Liver (tissue), 9 donors: ENCODE measurements around the gene SEC22C. TPM values are rescaled to one million over a fixed set of nuclear protein-coding genes. Genes with fewer than 3 reads are reported as not detected.

ENCODE experiments used
- DNase-seq: peaks from one replicate; pipeline ENCODE4 v3.0.0-alpha.2; 2017; ENCODE audit warnings: low spot score
- H3K27ac ChIP-seq, 2 donors: one replicate each; pipeline ENCODE4 v1.7.0; 2013; ENCODE audit warnings: inconsistent platforms in 2 of 2, low read length in 2 of 2, control low read depth in 1 of 2, low read depth in 1 of 2, mild to moderate bottlenecking in 1 of 2
- H3K27me3 ChIP-seq, 4 donors: one replicate each; pipeline versions ENCODE4 v1.6.1 to v1.7.0; 2013; ENCODE audit warnings: low read length in 3 of 4, inconsistent platforms in 1 of 4, mild to moderate bottlenecking in 1 of 4, moderate library complexity in 1 of 4; ENCODE audit not compliant: control insufficient read depth in 4 of 4, insufficient read depth in 4 of 4
- H3K36me3 ChIP-seq, 4 donors: one replicate each; pipeline versions ENCODE4 v1.6.1 to v1.7.0; 2013; ENCODE audit warnings: low read length in 3 of 4, mild to moderate bottlenecking in 3 of 4, low read depth in 1 of 4, moderate library complexity in 1 of 4; ENCODE audit not compliant: control insufficient read depth in 4 of 4, insufficient read depth in 3 of 4
- H3K4me1 ChIP-seq, 4 donors: one replicate each; pipeline versions ENCODE4 v1.6.1 to v1.7.0; 2013; ENCODE audit warnings: low read length in 3 of 4, mild to moderate bottlenecking in 3 of 4, moderate library complexity in 1 of 4; ENCODE audit not compliant: control insufficient read depth in 4 of 4, insufficient read depth in 4 of 4
- H3K4me3 ChIP-seq, 3 donors: one replicate each; pipeline versions ENCODE4 v1.6.1 to v1.7.0; 2013; ENCODE audit warnings: low read length in 3 of 3, control low read depth in 1 of 3, low read depth in 1 of 3, mild to moderate bottlenecking in 1 of 3
- H3K9ac ChIP-seq, 2 donors: one replicate each; pipeline ENCODE4 v1.7.0; 2013; ENCODE audit warnings: low read length in 2 of 2, mild to moderate bottlenecking in 2 of 2, moderate library complexity in 2 of 2, control low read depth in 1 of 2, low read depth in 1 of 2
- H3K9me3 ChIP-seq, 4 donors: one replicate each; pipeline versions ENCODE4 v1.6.1 to v1.7.0; 2013; ENCODE audit warnings: low read length in 3 of 4; ENCODE audit not compliant: control insufficient read depth in 4 of 4
- ATF3 ChIP-seq: IDR thresholded peaks from 2 replicates; pipeline ENCODE4 v1.6.1; 2016; ENCODE audit warnings: antibody characterized with exemption
- EGR1 ChIP-seq, 2 donors: IDR thresholded peaks; 2 replicates each; pipeline ENCODE4 v1.6.1; 2016 to 2018; ENCODE audit warnings: antibody characterized with exemption in 2 of 2, low read depth in 2 of 2
- FOXA2 ChIP-seq: IDR thresholded peaks from 2 replicates; pipeline ENCODE4 v1.6.1; 2016; ENCODE audit warnings: antibody characterized with exemption
- HNF4A ChIP-seq, 2 donors: conservative IDR thresholded peaks; 2 replicates each; pipeline ENCODE4 v1.6.1; 2016; ENCODE audit warnings: antibody characterized with exemption in 2 of 2, mild to moderate bottlenecking in 2 of 2
- HNF4G ChIP-seq: IDR thresholded peaks from 2 replicates; pipeline ENCODE4 v1.6.1; 2016; ENCODE audit warnings: antibody characterized with exemption
- JUND ChIP-seq, 2 donors: IDR thresholded peaks; 2 replicates each; pipeline ENCODE4 v1.6.1; 2016; ENCODE audit warnings: antibody characterized with exemption in 2 of 2
- NR2F2 ChIP-seq: IDR thresholded peaks from 2 replicates; pipeline ENCODE4 v1.6.1; 2016; ENCODE audit warnings: antibody characterized with exemption
- RAD21 ChIP-seq, 2 donors: IDR thresholded peaks; 2 replicates each; pipeline ENCODE4 v1.6.1; 2016; ENCODE audit warnings: antibody characterized with exemption in 2 of 2, mild to moderate bottlenecking in 2 of 2
- RXRA ChIP-seq, 2 donors: IDR thresholded peaks; 2 replicates each; pipeline ENCODE4 v1.6.1; 2017 to 2018; ENCODE audit warnings: antibody characterized with exemption in 2 of 2, mild to moderate bottlenecking in 1 of 2
- TAF1 ChIP-seq: conservative IDR thresholded peaks from 2 replicates; pipeline ENCODE4 v1.6.1; 2016; ENCODE audit warnings: antibody characterized with exemption, mild to moderate bottlenecking
- WGBS: extraction: QIAGEN DNeasy Blood & Tissue Kit; methylation state at CpG from one replicate; pipeline ENCODE4 v1.1.7; 2013; 5-methylcytosine and 5-hydroxymethylcytosine counted together
- polyA plus RNA-seq, 2 donors: library from polyadenylated mRNA; stranded (reverse) in 1 of 2; unstranded in 1 of 2; fragments of 200-250 nt in 1 of 2; fragments of >200 nt in 1 of 2; fragmentation: Nextera tagmentation in 1 of 2; extraction: Ambion mirVana in 1 of 2; gene quantifications; one replicate each; pipeline versions ENCODE4 v1.2.1 to v1.2.3, GENCODE V29; 2013 to 2015
- total RNA-seq, 2 donors: library from RNA; depleted of rRNA; stranded (reverse); fragments of >200 nt; gene quantifications; one replicate each; pipeline ENCODE4 v1.2.3, GENCODE V29; 2014
- TF ChIP-seq, protein P1 (sequence below): fragments of 150-350 bp; IDR thresholded peaks from 2 replicates; pipeline ENCODE4 v1.5.1; 2017; ENCODE audit warnings: improper control_type of control experiment, low read depth, low read length; ENCODE audit not compliant: missing input control
- TF ChIP-seq, protein P2 (sequence below): IDR thresholded peaks from 2 replicates; pipeline ENCODE4 v1.6.1; 2016; ENCODE audit warnings: antibody characterized with exemption, mild to moderate bottlenecking
- donor health status: healthy.
- donor health status: healthy.
- donor health status: healthy.
- donor health status: healthy.
- donor health status: healthy.

Gene SEC22C
- total and polyA plus RNA-seq, 4 donors: 14.5 to 48.5 (median 17.8) TPM

DNA sequence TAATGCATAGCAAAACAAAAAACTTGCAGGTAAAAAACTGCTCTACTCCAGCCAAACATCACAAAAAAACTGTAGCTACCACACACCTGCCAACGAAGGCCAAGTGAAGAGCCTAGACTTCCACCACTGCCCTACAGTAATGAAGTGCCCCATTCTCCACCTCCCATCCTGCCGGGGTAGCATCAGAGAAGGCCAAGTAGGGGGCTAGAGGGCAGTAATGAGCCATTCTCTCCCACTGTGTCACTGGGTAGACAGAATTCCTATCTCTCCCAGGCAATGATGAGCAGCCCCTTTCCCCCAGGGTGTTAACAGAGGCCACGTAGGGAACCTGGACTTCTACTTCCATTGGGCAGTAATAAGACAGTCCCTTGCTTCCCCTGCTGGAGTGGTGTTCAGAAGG lies 9.5 kb downstream of the SEC22C start:
- no peaks in the 10 kb centered on the region for H3K27me3 ChIP-seq
- peaks cover 0 to 4% (median 2%) of the 10 kb centered on the region in 4 donors for H3K36me3 ChIP-seq
- DNase-seq: peak; percentile 56
- H3K9me3 ChIP-seq: no peaks in the 10 kb centered on the region
- TF ChIP-seq NR2F2 (no peak), RAD21 (IDR thresholded peaks at IDR 0.05) (peak; percentile 70 to 80)
- TF ChIP-seq, protein P1, sequence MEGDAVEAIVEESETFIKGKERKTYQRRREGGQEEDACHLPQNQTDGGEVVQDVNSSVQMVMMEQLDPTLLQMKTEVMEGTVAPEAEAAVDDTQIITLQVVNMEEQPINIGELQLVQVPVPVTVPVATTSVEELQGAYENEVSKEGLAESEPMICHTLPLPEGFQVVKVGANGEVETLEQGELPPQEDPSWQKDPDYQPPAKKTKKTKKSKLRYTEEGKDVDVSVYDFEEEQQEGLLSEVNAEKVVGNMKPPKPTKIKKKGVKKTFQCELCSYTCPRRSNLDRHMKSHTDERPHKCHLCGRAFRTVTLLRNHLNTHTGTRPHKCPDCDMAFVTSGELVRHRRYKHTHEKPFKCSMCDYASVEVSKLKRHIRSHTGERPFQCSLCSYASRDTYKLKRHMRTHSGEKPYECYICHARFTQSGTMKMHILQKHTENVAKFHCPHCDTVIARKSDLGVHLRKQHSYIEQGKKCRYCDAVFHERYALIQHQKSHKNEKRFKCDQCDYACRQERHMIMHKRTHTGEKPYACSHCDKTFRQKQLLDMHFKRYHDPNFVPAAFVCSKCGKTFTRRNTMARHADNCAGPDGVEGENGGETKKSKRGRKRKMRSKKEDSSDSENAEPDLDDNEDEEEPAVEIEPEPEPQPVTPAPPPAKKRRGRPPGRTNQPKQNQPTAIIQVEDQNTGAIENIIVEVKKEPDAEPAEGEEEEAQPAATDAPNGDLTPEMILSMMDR: peak; percentile 39
- H3K4me3 ChIP-seq: no peak overlapping the region
- 66% methylated on average over 3 of the region's 3 CpGs for WGBS
- no peak overlapping the region for H3K9ac ChIP-seq
- no peak overlapping the region for H3K27ac ChIP-seq
- H3K4me1 ChIP-seq: no peaks in the 10 kb centered on the region

GRCh38 chr3:42569593-42570142 lies 12.1 kb downstream of the SEC22C start:
- no peak for DNase-seq
- H3K27ac ChIP-seq: no peak overlapping the region
- 82% methylated on average over 2 of the region's 2 CpGs for WGBS

DNA sequence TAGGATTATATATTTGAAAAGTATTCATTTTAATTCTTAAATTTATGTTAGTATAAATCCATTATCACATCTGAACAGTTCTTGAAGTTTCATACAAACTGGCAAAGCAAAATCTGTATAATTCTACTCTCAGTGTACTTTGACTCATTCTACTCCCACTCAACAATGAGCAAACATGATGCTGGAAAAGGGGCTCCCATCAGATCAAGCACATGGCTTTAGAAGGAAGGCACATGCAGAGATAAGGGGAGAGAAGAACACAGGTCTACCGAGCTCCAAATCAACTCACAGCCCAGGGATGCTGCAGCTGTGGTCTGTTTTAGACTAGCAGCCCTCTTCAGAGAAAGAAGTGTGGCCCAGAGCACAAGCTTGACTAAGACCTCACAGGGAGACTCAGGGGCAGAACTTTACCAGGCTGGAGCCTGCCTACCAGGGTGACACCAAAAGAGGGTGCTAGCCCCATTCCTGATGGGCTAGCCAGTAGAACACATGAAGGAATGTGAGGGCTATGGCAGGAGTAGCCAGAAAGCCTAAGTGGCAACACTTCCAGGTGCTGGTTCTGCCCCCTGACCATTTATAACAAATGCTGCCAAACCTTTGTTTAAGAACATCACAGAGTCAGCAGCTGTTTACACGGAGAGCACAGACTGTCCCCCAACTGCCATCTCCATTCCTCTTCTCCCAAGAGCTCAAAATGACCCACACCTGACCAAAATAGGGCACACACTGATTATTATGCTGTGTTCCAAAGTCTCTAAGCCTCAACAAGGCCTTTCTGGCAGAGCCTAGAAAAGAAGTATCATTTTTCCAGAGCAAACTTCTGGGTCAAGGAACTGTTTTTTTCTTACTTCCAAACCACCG lies 19.5 kb downstream of the SEC22C start:
- 57% methylated on average over 3 of the region's 3 CpGs for WGBS
- Histone ChIP-seq H3K4me3 (no peak overlapping the region), H3K9ac (no peak overlapping the region), H3K4me1 (peaks cover 0 to 8% (median 0%) of the 10 kb centered on the region in 4 donors), H3K27ac (no peak overlapping the region), H3K27me3 (no peaks in the 10 kb centered on the region), H3K36me3 (peaks cover 9 to 31% (median 19%) of the 10 kb centered on the region in 4 donors), H3K9me3 (no peaks in the 10 kb centered on the region)
- TF ChIP-seq ATF3 (no peak), HNF4A (conservative IDR thresholded peaks at IDR 0.05) (peak in 1 of 2 donors; percentile 3)
- no peak for DNase-seq

More at GRCh38 chr3:42569593-42570142, 12.1 kb downstream of the SEC22C start:
- TF ChIP-seq HNF4G (no peak), JUND (IDR thresholded peaks at IDR 0.05) (no peak), FOXA2 (no peak), HNF4A (conservative IDR thresholded peaks at IDR 0.05) (no peak), TAF1 (no peak), EGR1 (IDR thresholded peaks at IDR 0.05; ENCODE audit: low read depth in 2 of 2) (no peak), RXRA (IDR thresholded peaks at IDR 0.05) (no peak)
- TF ChIP-seq, protein P2, sequence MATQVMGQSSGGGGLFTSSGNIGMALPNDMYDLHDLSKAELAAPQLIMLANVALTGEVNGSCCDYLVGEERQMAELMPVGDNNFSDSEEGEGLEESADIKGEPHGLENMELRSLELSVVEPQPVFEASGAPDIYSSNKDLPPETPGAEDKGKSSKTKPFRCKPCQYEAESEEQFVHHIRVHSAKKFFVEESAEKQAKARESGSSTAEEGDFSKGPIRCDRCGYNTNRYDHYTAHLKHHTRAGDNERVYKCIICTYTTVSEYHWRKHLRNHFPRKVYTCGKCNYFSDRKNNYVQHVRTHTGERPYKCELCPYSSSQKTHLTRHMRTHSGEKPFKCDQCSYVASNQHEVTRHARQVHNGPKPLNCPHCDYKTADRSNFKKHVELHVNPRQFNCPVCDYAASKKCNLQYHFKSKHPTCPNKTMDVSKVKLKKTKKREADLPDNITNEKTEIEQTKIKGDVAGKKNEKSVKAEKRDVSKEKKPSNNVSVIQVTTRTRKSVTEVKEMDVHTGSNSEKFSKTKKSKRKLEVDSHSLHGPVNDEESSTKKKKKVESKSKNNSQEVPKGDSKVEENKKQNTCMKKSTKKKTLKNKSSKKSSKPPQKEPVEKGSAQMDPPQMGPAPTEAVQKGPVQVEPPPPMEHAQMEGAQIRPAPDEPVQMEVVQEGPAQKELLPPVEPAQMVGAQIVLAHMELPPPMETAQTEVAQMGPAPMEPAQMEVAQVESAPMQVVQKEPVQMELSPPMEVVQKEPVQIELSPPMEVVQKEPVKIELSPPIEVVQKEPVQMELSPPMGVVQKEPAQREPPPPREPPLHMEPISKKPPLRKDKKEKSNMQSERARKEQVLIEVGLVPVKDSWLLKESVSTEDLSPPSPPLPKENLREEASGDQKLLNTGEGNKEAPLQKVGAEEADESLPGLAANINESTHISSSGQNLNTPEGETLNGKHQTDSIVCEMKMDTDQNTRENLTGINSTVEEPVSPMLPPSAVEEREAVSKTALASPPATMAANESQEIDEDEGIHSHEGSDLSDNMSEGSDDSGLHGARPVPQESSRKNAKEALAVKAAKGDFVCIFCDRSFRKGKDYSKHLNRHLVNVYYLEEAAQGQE: no peak
- no peak overlapping the region for H3K9ac ChIP-seq
- H3K36me3 ChIP-seq: peaks cover 3 to 9% (median 5%) of the 10 kb centered on the region in 4 donors
- H3K9me3 ChIP-seq: no peaks in the 10 kb centered on the region
- H3K4me1 ChIP-seq: no peaks in the 10 kb centered on the region
- H3K4me3 ChIP-seq: no peak overlapping the region
- no peaks in the 10 kb centered on the region for H3K27me3 ChIP-seq
